Fibroblast of pulmonary artery (primary cell): ENCODE data around the gene OLA1.
A peak's percentile ranks its signal among the peaks of the same experiment; 100 is the strongest.

Source experiments
- DNase-seq: peaks from one replicate; pipeline ENCODE4 v3.0.0-alpha.2; 2010; ENCODE audit warnings: low read depth
- H3K4me3 ChIP-seq: replicated peaks from 2 replicates; pipeline ENCODE4 v1.5.1; 2011; ENCODE audit warnings: low read depth, mild to moderate bottlenecking, control low read depth, low read length, moderate library complexity
- TF ChIP-seq, protein P1 (sequence below): IDR thresholded peaks from 2 replicates; pipeline ENCODE4 v1.5.1; 2011; ENCODE audit warnings: mild to moderate bottlenecking, control low read depth, low read length, inconsistent platforms; ENCODE audit errors: missing control alignments

Gene OLA1

DNA sequence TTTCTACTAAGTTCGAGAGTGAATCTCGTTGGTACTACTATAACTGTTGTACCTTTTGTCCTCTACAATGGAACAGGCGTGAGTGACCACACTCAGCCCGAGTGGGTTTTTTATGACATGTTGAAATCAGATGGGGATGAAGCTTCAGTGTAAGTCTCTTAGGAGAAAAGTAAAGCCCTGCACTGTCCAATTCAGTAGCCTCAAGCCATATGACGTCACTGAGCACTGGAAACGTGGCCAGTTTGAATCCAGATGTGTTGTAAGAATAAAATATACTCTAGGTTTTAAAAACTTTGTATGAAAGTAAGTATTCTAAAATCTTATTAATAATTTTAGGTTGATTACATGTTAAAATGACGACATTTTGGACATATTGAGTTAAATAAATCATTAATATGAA lies 181.5 kb downstream of the OLA1 start:
- H3K4me3 ChIP-seq: no peak overlapping the region
- no peak for DNase-seq
- TF ChIP-seq, protein P1, sequence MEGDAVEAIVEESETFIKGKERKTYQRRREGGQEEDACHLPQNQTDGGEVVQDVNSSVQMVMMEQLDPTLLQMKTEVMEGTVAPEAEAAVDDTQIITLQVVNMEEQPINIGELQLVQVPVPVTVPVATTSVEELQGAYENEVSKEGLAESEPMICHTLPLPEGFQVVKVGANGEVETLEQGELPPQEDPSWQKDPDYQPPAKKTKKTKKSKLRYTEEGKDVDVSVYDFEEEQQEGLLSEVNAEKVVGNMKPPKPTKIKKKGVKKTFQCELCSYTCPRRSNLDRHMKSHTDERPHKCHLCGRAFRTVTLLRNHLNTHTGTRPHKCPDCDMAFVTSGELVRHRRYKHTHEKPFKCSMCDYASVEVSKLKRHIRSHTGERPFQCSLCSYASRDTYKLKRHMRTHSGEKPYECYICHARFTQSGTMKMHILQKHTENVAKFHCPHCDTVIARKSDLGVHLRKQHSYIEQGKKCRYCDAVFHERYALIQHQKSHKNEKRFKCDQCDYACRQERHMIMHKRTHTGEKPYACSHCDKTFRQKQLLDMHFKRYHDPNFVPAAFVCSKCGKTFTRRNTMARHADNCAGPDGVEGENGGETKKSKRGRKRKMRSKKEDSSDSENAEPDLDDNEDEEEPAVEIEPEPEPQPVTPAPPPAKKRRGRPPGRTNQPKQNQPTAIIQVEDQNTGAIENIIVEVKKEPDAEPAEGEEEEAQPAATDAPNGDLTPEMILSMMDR: no peak

DNA sequence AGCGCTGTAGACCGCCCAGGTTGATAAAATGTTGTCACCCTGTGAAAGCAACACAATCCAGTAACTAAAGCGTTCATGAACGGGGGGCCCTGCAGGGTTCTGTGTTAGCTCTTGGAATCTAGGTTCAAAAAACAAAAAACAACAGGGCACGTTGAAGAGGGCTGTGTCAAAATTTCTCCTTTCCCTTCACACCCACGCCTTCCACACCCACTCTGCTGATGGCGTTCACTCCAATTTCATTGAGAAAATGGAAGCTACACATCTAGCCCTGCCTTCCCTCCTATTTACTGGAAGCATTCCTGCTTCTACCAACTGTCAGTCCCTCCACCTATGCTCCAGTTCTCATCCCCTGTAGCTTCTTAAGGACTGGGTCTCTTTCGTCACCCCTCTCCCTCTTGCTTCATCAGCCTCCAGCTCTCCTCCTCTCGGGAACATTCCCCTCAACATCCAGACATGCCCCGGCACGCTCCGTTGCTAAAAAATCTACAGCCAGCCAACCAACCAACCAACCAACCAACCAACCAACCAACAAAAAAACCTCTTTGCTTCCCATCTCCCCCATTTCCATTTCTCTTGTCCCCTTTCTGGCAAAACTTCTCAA lies 184.7 kb downstream of the OLA1 start:
- TF ChIP-seq, protein P1: no peak

DNA sequence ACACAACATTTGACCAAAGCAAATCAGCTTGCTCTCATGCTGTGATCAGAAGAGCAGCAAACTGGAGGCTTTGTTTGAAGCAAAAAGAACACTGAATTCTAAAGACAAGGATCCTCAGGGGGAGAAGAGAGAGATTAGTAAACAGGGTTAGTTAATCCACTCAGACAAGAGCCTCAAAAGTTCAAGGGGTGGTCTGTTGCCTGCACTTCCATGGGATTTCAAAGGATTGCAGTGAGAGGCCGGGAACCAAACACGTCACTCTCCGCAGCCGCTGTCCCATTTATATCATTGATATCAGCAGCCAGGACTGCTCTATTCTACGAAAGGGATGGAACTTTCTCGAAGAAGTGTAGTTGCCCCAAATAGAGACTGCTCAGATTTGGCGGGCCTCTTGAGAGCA lies 185.4 kb downstream of the OLA1 start:
- TF ChIP-seq, protein P1: no peak
- no peak for DNase-seq
- H3K4me3 ChIP-seq: no peak overlapping the region

More for the DNA sequence above, 184.7 kb downstream of the OLA1 start:
- DNase-seq: no peak
- H3K4me3 ChIP-seq: no peak overlapping the region

DNA sequence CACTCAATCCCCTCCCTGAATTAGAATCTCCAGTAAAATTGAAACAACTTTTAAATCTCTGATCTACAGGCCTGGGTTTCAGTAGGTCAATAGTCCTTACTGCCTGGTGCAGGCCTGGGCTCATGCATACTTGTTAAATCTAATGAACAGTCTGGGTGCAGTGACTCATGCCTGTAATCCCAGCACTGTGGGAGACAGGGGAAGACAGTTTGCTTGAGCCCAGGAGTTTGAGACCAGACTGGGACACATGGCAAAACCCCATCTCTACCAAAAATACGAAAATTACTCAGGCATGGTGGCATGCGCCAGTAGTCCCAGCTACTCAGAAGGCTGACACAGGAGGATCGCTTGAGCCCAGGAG lies 188.5 kb downstream of the OLA1 start:
- DNase-seq: no peak
- TF ChIP-seq, protein P1: no peak
- no peak overlapping the region for H3K4me3 ChIP-seq

DNA sequence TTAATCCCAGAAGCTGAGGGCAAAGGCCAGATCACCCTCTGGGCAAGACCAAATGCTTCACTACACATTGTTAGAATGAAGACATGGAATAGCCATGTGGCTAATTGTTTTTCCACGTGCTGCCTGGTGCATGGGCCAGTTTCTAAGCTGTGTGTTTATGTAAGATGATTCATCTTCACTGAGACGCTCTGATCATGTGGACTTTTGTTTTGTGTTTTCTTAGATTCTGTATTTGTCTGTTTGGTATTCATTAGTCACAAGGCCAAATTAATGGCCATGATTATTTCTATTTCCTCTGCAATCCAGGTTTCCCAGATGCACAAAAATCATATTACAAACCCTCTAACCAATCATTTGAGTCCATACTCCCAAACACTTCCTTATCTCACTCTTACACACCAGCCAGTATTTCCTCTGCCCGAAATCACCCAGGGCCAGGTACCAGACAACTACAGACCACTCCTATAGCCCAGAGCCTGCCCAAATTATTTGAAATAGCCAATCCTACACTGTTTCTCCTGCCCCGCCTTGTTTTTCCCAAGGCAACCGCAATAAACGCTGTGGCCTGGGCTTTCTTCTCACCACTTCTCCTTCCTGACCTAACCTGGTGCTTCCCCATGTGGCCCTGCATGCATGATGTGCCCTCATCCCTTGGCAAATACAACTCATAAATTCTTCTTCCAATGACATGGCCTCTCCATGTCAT lies 189.0 kb downstream of the OLA1 start:
- TF ChIP-seq, protein P1: no peak
- DNase-seq: peak; percentile 44
- no peak overlapping the region for H3K4me3 ChIP-seq

DNA sequence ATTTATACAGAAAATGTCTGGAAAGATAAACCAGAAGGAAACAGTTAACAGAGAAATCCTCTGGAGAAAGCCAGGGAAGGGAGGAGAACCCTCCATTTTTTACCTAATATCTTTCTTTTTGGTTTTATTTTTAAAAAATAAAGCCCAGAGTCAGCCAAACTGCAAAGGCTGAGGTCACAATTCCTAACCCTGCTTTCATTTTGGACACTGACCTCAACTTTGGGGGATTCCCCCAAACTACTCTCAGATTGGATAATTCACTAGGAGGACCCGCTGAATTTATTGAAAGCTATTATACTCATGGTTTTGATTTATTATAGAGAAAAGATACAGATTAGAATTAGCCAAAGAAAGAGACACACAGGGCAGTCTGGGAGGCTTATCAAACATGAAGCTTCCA lies 189.9 kb downstream of the OLA1 start:
- DNase-seq: no peak
- H3K4me3 ChIP-seq: no peak overlapping the region
- TF ChIP-seq, protein P1: no peak

DNA sequence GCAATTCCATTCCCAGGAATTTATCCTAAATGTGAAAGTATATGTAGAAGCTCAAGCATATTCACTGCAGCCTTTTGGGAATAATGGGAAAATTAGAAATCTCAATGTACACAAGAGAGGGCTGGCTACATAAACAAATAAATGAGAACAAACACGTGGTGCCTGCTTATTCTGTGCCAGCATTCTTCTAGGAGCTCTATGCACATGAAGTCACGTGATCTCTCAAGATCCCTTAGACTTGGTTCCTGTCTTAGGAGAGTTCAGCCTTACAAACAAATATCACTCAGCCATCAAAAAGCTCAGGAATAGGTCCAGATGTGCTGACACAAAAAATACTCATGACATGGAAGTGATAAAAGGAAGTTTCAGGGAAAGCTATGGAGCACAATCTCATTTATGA lies 190.3 kb downstream of the OLA1 start:
- no peak for DNase-seq
- H3K4me3 ChIP-seq: no peak overlapping the region
- TF ChIP-seq, protein P1: no peak
